Measurements from ENCODE around the gene TMEM30A. TPM values are rescaled to one million over a fixed set of nuclear protein-coding genes. Genes with fewer than 3 reads are reported as not detected.
A peak's percentile ranks its signal among the peaks of the same experiment; 100 is the strongest.

Gene TMEM30A
- total RNA-seq, 2 experiments from 2014 or later, result 46.6 to 50.1 TPM

- Mint-ChIP-seq H3K36me3 (no peaks in the 10 kb centered on the region), H3K4me3 (no peak overlapping the region), H3K9me3 (no peaks in the 10 kb centered on the region), H3K27me3 (peaks cover 39% of the 10 kb centered on the region), H3K4me1 (ENCODE audit: low read depth) (peaks cover 20% of the 10 kb centered on the region), H3K27ac (no peak overlapping the region)
- no peak for DNase-seq
- ChIA-PET CTCF (interaction anchor here (0.7 to 10.7 kb wide), 17 partner anchors 8 to 1536 kb away, joined by 3 to 169 read pairs (median 4); no protein-coding TSS in a partner anchor), POLR2A (no interaction called here)
- intact Hi-C loops (cut with micrococcal nuclease), result loop anchor here (1.0 to 2.0 kb wide), 2 partner anchors 315 to 1357 kb away; no protein-coding TSS in a partner anchor
Observed at GRCh38 chr6:75211920-75212590, 72.5 kb downstream of the TMEM30A start.

- H3K27me3 Mint-ChIP-seq, result peaks cover 46% of the 10 kb centered on the region
- intact Hi-C loops (cut with micrococcal nuclease), result loop anchor here (1.0 kb wide), 1 partner anchor 1356 kb away; no protein-coding TSS in a partner anchor
- H3K4me3 Mint-ChIP-seq, result no peak overlapping the region
- no peaks in the 10 kb centered on the region for H3K9me3 Mint-ChIP-seq
- H3K27ac Mint-ChIP-seq, result no peak overlapping the region
- ChIA-PET POLR2A (no interaction called here), CTCF (interaction anchor here (0.7 to 10.7 kb wide), 26 partner anchors 8 to 1539 kb away, joined by 3 to 169 read pairs (median 4); no protein-coding TSS in a partner anchor)
- H3K36me3 Mint-ChIP-seq, result no peaks in the 10 kb centered on the region
- H3K4me1 Mint-ChIP-seq (ENCODE audit: low read depth), result peaks cover 28% of the 10 kb centered on the region
- DNase-seq, result peak; percentile 25
Observed at GRCh38 chr6:75210885-75211739, 73.5 kb downstream of the TMEM30A start.

- no peak for DNase-seq
- intact Hi-C loops (cut with micrococcal nuclease), result loop anchor here (1.0 to 10.0 kb wide), 5 partner anchors 634 to 1532 kb away; no protein-coding TSS in a partner anchor
- POLR2A ChIA-PET, result interaction anchor here (0.9 kb wide), 1 partner anchor 61 kb away, joined by 4 read pairs; no protein-coding TSS in a partner anchor
- no peak overlapping the region for H3K4me3 Mint-ChIP-seq
- H3K36me3 Mint-ChIP-seq, result no peaks in the 10 kb centered on the region
- peaks cover 57% of the 10 kb centered on the region for H3K27me3 Mint-ChIP-seq
- peaks cover 44% of the 10 kb centered on the region for H3K4me1 Mint-ChIP-seq (ENCODE audit: low read depth)
- no peak overlapping the region for H3K27ac Mint-ChIP-seq
- CTCF ChIA-PET, result interaction anchor here (0.6 to 10.7 kb wide), 56 partner anchors 8 to 1617 kb away, joined by 3 to 169 read pairs (median 4); partner anchors contain the start of gene COX7A2
- H3K9me3 Mint-ChIP-seq, result no peaks in the 10 kb centered on the region
Observed at GRCh38 chr6:75209184-75209723, 75.3 kb downstream of the TMEM30A start.

- H3K4me3 Mint-ChIP-seq, result peak overlapping the region; percentile 49
- no peak overlapping the region for H3K27ac Mint-ChIP-seq
- intact Hi-C loops (cut with micrococcal nuclease), result loop anchor here (1.0 to 10.0 kb wide), 5 partner anchors 634 to 1531 kb away; no protein-coding TSS in a partner anchor
- CTCF ChIA-PET, result interaction anchor here (0.5 to 10.7 kb wide), 61 partner anchors 8 to 1616 kb away, joined by 3 to 169 read pairs (median 4); partner anchors contain the start of gene COX7A2
- peaks cover 47% of the 10 kb centered on the region for H3K4me1 Mint-ChIP-seq (ENCODE audit: low read depth)
- POLR2A ChIA-PET, result interaction anchor here (0.9 to 1.2 kb wide), 2 partner anchors 9 to 61 kb away, joined by 3 to 4 read pairs; no protein-coding TSS in a partner anchor
- peak; percentile 89 for DNase-seq
- peaks cover 64% of the 10 kb centered on the region for H3K27me3 Mint-ChIP-seq
- no peaks in the 10 kb centered on the region for H3K36me3 Mint-ChIP-seq
- no peaks in the 10 kb centered on the region for H3K9me3 Mint-ChIP-seq
Observed at GRCh38 chr6:75208298-75209183, 76.1 kb downstream of the TMEM30A start.

- intact Hi-C loops (cut with micrococcal nuclease), result loop anchor here (5.0 to 10.0 kb wide), 2 partner anchors 632 to 1529 kb away; no protein-coding TSS in a partner anchor
- POLR2A ChIA-PET, result no interaction called here
- DNase-seq, result no peak
- Mint-ChIP-seq H3K36me3 (no peaks in the 10 kb centered on the region), H3K9me3 (no peaks in the 10 kb centered on the region), H3K27ac (no peak overlapping the region), H3K4me1 (ENCODE audit: low read depth) (peaks cover 53% of the 10 kb centered on the region), H3K27me3 (peaks cover 74% of the 10 kb centered on the region), H3K4me3 (peak overlapping the region; percentile 35)
- CTCF ChIA-PET, result interaction anchor here (1.5 to 10.7 kb wide), 4 partner anchors 1115 to 1478 kb away, joined by 3 to 169 read pairs (median 75); no protein-coding TSS in a partner anchor
Observed at GRCh38 chr6:75206576-75207342, 77.8 kb downstream of the TMEM30A start.

GRCh38 chr6:75205776-75206575 is 78.6 kb downstream of the TMEM30A start, which contains the start of gene COL12A1:
Gene COL12A1, minus strand, starts transcription at chr6:75206053. Its CDS starts 3,261 bp downstream, at chr6:75202792.
- peaks cover 53% of the 10 kb centered on the region for H3K4me1 Mint-ChIP-seq (ENCODE audit: low read depth)
- H3K36me3 Mint-ChIP-seq, result no peaks in the 10 kb centered on the region
- ChIA-PET POLR2A (no interaction called here), CTCF (interaction anchor here (0.6 to 10.7 kb wide), 7 partner anchors 11 to 1473 kb away, joined by 3 to 129 read pairs (median 4); no protein-coding TSS in a partner anchor)
- DNase-seq, result peak; percentile 23
- no peaks in the 10 kb centered on the region for H3K9me3 Mint-ChIP-seq
- peaks cover 76% of the 10 kb centered on the region for H3K27me3 Mint-ChIP-seq
- H3K27ac Mint-ChIP-seq, result no peak within 1 kb of the TSS
- H3K4me3 Mint-ChIP-seq, result peak within 1 kb of the TSS; percentile 39
- intact Hi-C loops (cut with micrococcal nuclease), result loop anchor here (5.0 to 10.0 kb wide), 2 partner anchors 631 to 1529 kb away; no protein-coding TSS in a partner anchor

- ChIA-PET CTCF (interaction anchor here (0.6 to 10.7 kb wide), 10 partner anchors 8 to 1472 kb away, joined by 3 to 129 read pairs (median 4); no protein-coding TSS in a partner anchor), POLR2A (no interaction called here)
- DNase-seq, result peak; percentile 31
- H3K4me1 Mint-ChIP-seq (ENCODE audit: low read depth), result peaks cover 53% of the 10 kb centered on the region
- peak overlapping the region; percentile 39 for H3K4me3 Mint-ChIP-seq
- intact Hi-C loops (cut with micrococcal nuclease), result loop anchor here (1.0 to 10.0 kb wide), 3 partner anchors 630 to 1528 kb away; no protein-coding TSS in a partner anchor
- H3K27me3 Mint-ChIP-seq, result peaks cover 74% of the 10 kb centered on the region
- H3K27ac Mint-ChIP-seq, result no peak overlapping the region
- H3K36me3 Mint-ChIP-seq, result no peaks in the 10 kb centered on the region
- no peaks in the 10 kb centered on the region for H3K9me3 Mint-ChIP-seq
Observed at GRCh38 chr6:75204959-75205775, 79.4 kb downstream of the TMEM30A start.

GRCh38 chr6:75204217-75204958 is 80.2 kb downstream of the TMEM30A start:
- Mint-ChIP-seq H3K9me3 (no peaks in the 10 kb centered on the region), H3K36me3 (no peaks in the 10 kb centered on the region), H3K4me3 (peak overlapping the region; percentile 39), H3K27me3 (peaks cover 75% of the 10 kb centered on the region), H3K4me1 (ENCODE audit: low read depth) (peaks cover 53% of the 10 kb centered on the region), H3K27ac (no peak overlapping the region)
- DNase-seq, result peak; percentile 66
- CTCF ChIA-PET, result interaction anchor here (0.6 to 10.7 kb wide), 12 partner anchors 9 to 1466 kb away, joined by 3 to 129 read pairs (median 4); no protein-coding TSS in a partner anchor
- intact Hi-C loops (cut with micrococcal nuclease), result loop anchor here (1.0 to 10.0 kb wide), 2 partner anchors 630 to 1349 kb away; no protein-coding TSS in a partner anchor
- POLR2A ChIA-PET, result no interaction called here

Measured in activated CD4-positive, alpha-beta memory T cell treated with anti-CD3 and anti-CD28 coated beads for 36 hours (primary cell).